Fibroblast of lung (primary cell): ENCODE data around the gene PCDH9. TPM values are rescaled to one million over a fixed set of nuclear protein-coding genes. Genes with fewer than 3 reads are reported as not detected.
A peak's percentile ranks its signal among the peaks of the same experiment; 100 is the strongest.

Source experiments
- DNase-seq, 2 donors: peaks; one replicate each; pipeline versions ENCODE4 v3.0.0 to v3.0.0-alpha.2; 2010; ENCODE audit warnings: low read depth in 2 of 2
- H2AFZ ChIP-seq: 2 replicates; pipeline ENCODE4 v1.5.1; 2012; ENCODE audit warnings: low read length, control low read depth, inconsistent platforms
- H3K27ac ChIP-seq: 2 replicates; pipeline ENCODE4 v1.5.1; 2011; ENCODE audit warnings: low read length, control low read depth; ENCODE audit not compliant: insufficient read depth
- H3K27me3 ChIP-seq: 2 replicates; pipeline ENCODE4 v1.5.1; 2011; ENCODE audit warnings: mild to moderate bottlenecking, low read length; ENCODE audit not compliant: control insufficient read depth, insufficient read depth
- H3K36me3 ChIP-seq: 2 replicates; pipeline ENCODE4 v1.5.1; 2011; ENCODE audit warnings: low read length; ENCODE audit not compliant: control insufficient read depth, insufficient read depth
- H3K4me1 ChIP-seq: 2 replicates; pipeline ENCODE4 v1.5.1; 2011; ENCODE audit warnings: low read length; ENCODE audit not compliant: control insufficient read depth, insufficient read depth; ENCODE audit errors: extremely low read depth
- H3K4me2 ChIP-seq: 2 replicates; pipeline ENCODE4 v1.5.1; 2011; ENCODE audit warnings: low read length, control low read depth; ENCODE audit not compliant: insufficient read depth; ENCODE audit errors: extremely low read depth
- H3K4me3 ChIP-seq, 4 experiments: fragments of 200-600 bp in 1 of 4; sonication (generic) in 1 of 4; replicated peaks in 1 of 4; 2 replicates each; pipeline ENCODE4 v1.5.1; 2011 to 2016; ENCODE audit warnings: low read length in 4 of 4, low read depth in 3 of 4, mild to moderate bottlenecking in 3 of 4, control low read depth in 2 of 4, inconsistent platforms in 1 of 4, mixed read lengths in 1 of 4; ENCODE audit not compliant: insufficient read depth in 1 of 4; ENCODE audit errors: control extremely low read depth in 1 of 4
- H3K79me2 ChIP-seq: 2 replicates; pipeline ENCODE4 v1.5.1; 2012; ENCODE audit warnings: mild to moderate bottlenecking, low read length, inconsistent platforms; ENCODE audit not compliant: control insufficient read depth, insufficient read depth
- H3K9ac ChIP-seq: 2 replicates; pipeline ENCODE4 v1.5.1; 2011; ENCODE audit warnings: mild to moderate bottlenecking, low read length, control low read depth; ENCODE audit not compliant: insufficient read depth
- H3K9me3 ChIP-seq: 2 replicates; pipeline ENCODE4 v1.5.1; 2012; ENCODE audit warnings: low read depth, low read length; ENCODE audit not compliant: control insufficient read depth, insufficient read depth
- H4K20me1 ChIP-seq: 2 replicates; pipeline ENCODE4 v1.5.1; 2011; ENCODE audit warnings: low read length; ENCODE audit not compliant: control insufficient read depth, insufficient read depth; ENCODE audit errors: extremely low read depth
- EZH2 ChIP-seq: IDR thresholded peaks from 2 replicates; pipeline ENCODE4 v1.5.1; 2012; ENCODE audit warnings: low read length, control low read depth, mild to moderate bottlenecking; ENCODE audit errors: missing control alignments
- polyA plus RNA-seq, 2 donors: library from polyadenylated mRNA; depleted of rRNA in 1 of 2; stranded (reverse) in 1 of 2; unstranded in 1 of 2; fragments of >200 nt; gene quantifications; 2 replicates each; pipeline ENCODE4 v1.2.1, GENCODE V29; 2011 to 2012; ENCODE audit warnings: missing spikeins in 1 of 2
- total RNA-seq: library from RNA; depleted of rRNA; stranded (reverse); fragments of >200 nt; gene quantifications from 2 replicates; pipeline ENCODE4 v1.2.1, GENCODE V29; 2014
- TF ChIP-seq, protein P1 (sequence below), 2 donors: IDR thresholded peaks in 1 of 2; conservative IDR thresholded peaks in 1 of 2; 1 replicate in 1 of 2; 2 replicates in 1 of 2; pipeline ENCODE4 v1.5.1; 2011 to 2012; ENCODE audit warnings: low read length in 2 of 2, control low read depth in 1 of 2, inconsistent platforms in 1 of 2, low read depth in 1 of 2, mild to moderate bottlenecking in 1 of 2

Gene PCDH9
- total and polyA plus RNA-seq, 2 donors (not counting 1 experiment from before 2014, with no cell fraction given) = 0.50 to 0.67 TPM

DNA sequence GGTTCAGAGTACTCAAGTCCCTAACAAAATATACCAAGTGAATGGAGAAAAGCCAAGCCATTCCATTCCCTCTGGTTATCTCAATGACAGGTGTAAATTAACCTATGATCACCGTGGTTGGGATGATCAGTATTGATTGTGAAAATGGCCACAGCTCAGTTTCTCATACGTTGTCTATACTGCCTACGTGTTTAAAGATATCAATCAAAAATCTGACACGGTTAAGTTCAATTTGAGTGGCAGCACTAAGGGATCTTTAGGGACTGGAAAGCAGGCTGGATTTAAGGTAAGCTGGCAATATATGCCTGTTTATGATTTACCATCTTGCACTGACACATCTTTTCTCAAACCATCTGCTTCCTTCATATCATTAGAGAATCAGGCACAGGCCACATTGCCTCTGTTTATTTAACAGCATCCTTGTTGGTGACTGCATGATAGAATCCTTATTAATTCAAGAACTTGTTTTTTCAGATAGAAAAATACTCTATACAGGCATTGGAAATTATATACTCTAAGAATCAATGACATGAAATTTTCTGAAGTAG lies 907.9 kb downstream of the PCDH9 start:
- H2AFZ ChIP-seq = no peak overlapping the region
- H3K36me3 ChIP-seq = no peaks in the 10 kb centered on the region
- H3K27me3 ChIP-seq = no peaks in the 10 kb centered on the region
- no peaks in the 10 kb centered on the region for H3K9me3 ChIP-seq
- H3K4me1 ChIP-seq = no peaks in the 10 kb centered on the region
- H3K79me2 ChIP-seq = no peaks in the 10 kb centered on the region
- TF ChIP-seq, protein P1, sequence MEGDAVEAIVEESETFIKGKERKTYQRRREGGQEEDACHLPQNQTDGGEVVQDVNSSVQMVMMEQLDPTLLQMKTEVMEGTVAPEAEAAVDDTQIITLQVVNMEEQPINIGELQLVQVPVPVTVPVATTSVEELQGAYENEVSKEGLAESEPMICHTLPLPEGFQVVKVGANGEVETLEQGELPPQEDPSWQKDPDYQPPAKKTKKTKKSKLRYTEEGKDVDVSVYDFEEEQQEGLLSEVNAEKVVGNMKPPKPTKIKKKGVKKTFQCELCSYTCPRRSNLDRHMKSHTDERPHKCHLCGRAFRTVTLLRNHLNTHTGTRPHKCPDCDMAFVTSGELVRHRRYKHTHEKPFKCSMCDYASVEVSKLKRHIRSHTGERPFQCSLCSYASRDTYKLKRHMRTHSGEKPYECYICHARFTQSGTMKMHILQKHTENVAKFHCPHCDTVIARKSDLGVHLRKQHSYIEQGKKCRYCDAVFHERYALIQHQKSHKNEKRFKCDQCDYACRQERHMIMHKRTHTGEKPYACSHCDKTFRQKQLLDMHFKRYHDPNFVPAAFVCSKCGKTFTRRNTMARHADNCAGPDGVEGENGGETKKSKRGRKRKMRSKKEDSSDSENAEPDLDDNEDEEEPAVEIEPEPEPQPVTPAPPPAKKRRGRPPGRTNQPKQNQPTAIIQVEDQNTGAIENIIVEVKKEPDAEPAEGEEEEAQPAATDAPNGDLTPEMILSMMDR (conservative IDR thresholded peaks at IDR 0.05 in 1 of 2, IDR thresholded peaks at IDR 0.05 in 1 of 2; ENCODE audit: low read depth in 1 of 2, low read length in 2 of 2) = no peak
- no peak for TF ChIP-seq EZH2
- DNase-seq = no peak
- no peak overlapping the region for H3K4me3 ChIP-seq
- no peaks in the 10 kb centered on the region for H4K20me1 ChIP-seq
- no peak overlapping the region for H3K27ac ChIP-seq
- H3K4me2 ChIP-seq = no peak overlapping the region
- H3K9ac ChIP-seq = no peak overlapping the region

DNA sequence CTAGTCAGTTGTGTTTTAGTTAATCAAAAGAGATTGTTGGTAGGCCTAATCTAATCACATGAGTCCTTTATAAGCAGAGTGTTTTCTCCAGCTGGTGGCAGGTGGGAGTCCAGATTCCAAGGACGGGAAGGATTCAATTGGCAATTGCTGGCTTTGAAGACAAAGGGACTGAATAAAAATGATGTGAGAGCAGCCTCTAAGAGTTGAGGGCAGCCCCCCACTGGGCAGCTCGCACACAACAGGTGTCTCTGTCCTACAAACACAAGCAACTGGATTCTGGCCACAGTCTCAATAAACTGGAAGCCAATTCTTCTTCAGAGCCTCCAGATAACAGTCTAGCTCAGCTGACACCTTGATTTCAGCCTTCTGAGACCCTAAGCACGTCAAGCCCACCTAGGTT lies 915.2 kb downstream of the PCDH9 start:
- Histone ChIP-seq H4K20me1 (no peaks in the 10 kb centered on the region), H3K4me2 (no peak overlapping the region), H3K9me3 (no peaks in the 10 kb centered on the region), H2AFZ (no peak overlapping the region), H3K4me1 (no peaks in the 10 kb centered on the region), H3K4me3 (no peak overlapping the region), H3K9ac (no peak overlapping the region), H3K27me3 (no peaks in the 10 kb centered on the region), H3K36me3 (no peaks in the 10 kb centered on the region), H3K79me2 (no peaks in the 10 kb centered on the region), H3K27ac (no peak overlapping the region)
- DNase-seq = no peak
- TF ChIP-seq EZH2 = no peak
- TF ChIP-seq, protein P1 (conservative IDR thresholded peaks at IDR 0.05 in 1 of 2, IDR thresholded peaks at IDR 0.05 in 1 of 2; ENCODE audit: low read depth in 1 of 2, low read length in 2 of 2) = no peak

DNA sequence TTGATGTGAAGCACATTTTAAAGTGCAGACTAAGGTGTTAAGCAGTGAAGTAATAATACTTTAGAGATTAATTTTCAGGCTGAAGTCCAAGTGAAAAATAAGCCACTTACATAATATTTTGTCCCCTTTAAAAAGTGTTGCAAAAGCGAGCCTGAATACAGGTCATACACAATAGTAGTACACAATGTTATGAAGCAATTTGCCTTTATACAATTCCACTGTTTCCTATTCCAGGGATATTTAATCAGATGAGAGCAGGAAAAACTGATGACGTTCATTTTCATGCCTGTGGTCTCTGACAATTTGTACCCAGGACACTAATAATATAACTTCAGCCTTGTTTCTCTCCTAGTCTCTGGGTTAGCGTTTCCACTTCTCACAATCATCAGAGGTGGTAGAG lies 916.7 kb downstream of the PCDH9 start:
- H3K4me1 ChIP-seq = no peaks in the 10 kb centered on the region

More for the DNA sequence above, 916.7 kb downstream of the PCDH9 start:
- DNase-seq = peak; percentile 26 to 47
- no peak overlapping the region for H3K9ac ChIP-seq
- no peaks in the 10 kb centered on the region for H3K27me3 ChIP-seq
- no peak overlapping the region for H3K4me2 ChIP-seq
- H3K4me3 ChIP-seq = no peak overlapping the region
- H2AFZ ChIP-seq = no peak overlapping the region
- H3K79me2 ChIP-seq = no peaks in the 10 kb centered on the region
- no peak overlapping the region for H3K27ac ChIP-seq
- no peak for TF ChIP-seq EZH2
- TF ChIP-seq, protein P1 (conservative IDR thresholded peaks at IDR 0.05 in 1 of 2, IDR thresholded peaks at IDR 0.05 in 1 of 2; ENCODE audit: low read depth in 1 of 2, low read length in 2 of 2) = no peak
- H4K20me1 ChIP-seq = no peaks in the 10 kb centered on the region
- H3K36me3 ChIP-seq = no peaks in the 10 kb centered on the region
- no peaks in the 10 kb centered on the region for H3K9me3 ChIP-seq
